C4-2B (cell line): ENCODE results near the gene NT5DC3.

Experiments
- CTCF ChIP-seq: fragments of 450-650 bp; conservative IDR thresholded peaks from 2 replicates; pipeline ENCODE4 v1.5.1; 2017; ENCODE audit warnings: mild to moderate bottlenecking
- ZFX ChIP-seq: fragments of 450-650 bp; IDR thresholded peaks from 2 replicates; pipeline ENCODE4 v1.6.1; 2017

- TF ChIP-seq CTCF (no peak), ZFX (no peak)
These were observed 61.5 kb downstream of the NT5DC3 start for GRCh38 chr12:103779410-103780092.
